B cell (primary cell): ENCODE measurements around the gene CHCHD6. TPM values are rescaled to one million over a fixed set of nuclear protein-coding genes. Genes with fewer than 3 reads are reported as not detected.

Experiments used
- ATAC-seq: fragments of 200-7000 bp; cut with Tn5 transposase; one replicate; pipeline ENCODE4 v1.10.0; 2021; ENCODE audit warnings: low read depth, mild to moderate bottlenecking, moderate number of reproducible peaks, moderate library complexity
- CTCF ChIA-PET: fragments of 350-600 bp; sonication (Branson Sonifier 250); formaldehyde crosslinking; loops from one replicate; lab custom pipeline; 2021; ENCODE audit warnings: antibody characterized with exemption, inconsistent platforms; lab: Charles Lee
- POLR2A ChIA-PET: fragments of 350-600 bp; sonication (Branson Sonifier 250); formaldehyde crosslinking; loops from one replicate; lab custom pipeline; 2021; ENCODE audit warnings: antibody characterized with exemption; lab: Charles Lee
- DNase-seq: peaks from one replicate; pipeline ENCODE4 v3.0.0; 2013
- H2AFZ ChIP-seq: 2 replicates; pipeline ENCODE4 v1.6.1; 2012; ENCODE audit warnings: mild to moderate bottlenecking, low read depth, low read length; ENCODE audit not compliant: insufficient read depth, poor library complexity, severe bottlenecking
- H3K27ac ChIP-seq, 2 donors: 1 replicate in 1 of 2; 2 replicates in 1 of 2; pipeline ENCODE4 v1.5.1; 2012 to 2013; ENCODE audit warnings: low read length in 2 of 2, mild to moderate bottlenecking in 2 of 2, moderate library complexity in 1 of 2
- H3K27me3 ChIP-seq, 4 experiments: fragments of 200-600 bp in 1 of 4; sonication (generic) in 1 of 4; replicated peaks in 1 of 4; 1 replicate in 2 of 4; 2 replicates in 2 of 4; pipeline versions ENCODE4 v1.6.1 to v1.7.0; 2013 to 2016; ENCODE audit warnings: low read length in 3 of 4, mild to moderate bottlenecking in 2 of 4, mixed read lengths in 1 of 4, moderate library complexity in 1 of 4; ENCODE audit not compliant: insufficient read depth in 4 of 4, control insufficient read depth in 3 of 4; ENCODE audit errors: control extremely low read depth in 1 of 4
- H3K36me3 ChIP-seq, 2 experiments: replicated peaks in 1 of 2; 1 replicate in 1 of 2; 2 replicates in 1 of 2; pipeline versions ENCODE4 v1.6.1 to v1.7.1; 2013; ENCODE audit warnings: low read length in 1 of 2; ENCODE audit not compliant: insufficient read depth in 2 of 2, control insufficient read depth in 1 of 2; ENCODE audit errors: control extremely low read depth in 1 of 2, extremely low read depth in 1 of 2
- H3K4me1 ChIP-seq, 2 donors: fragments of 200-600 bp in 1 of 2; sonication (generic) in 1 of 2; 1 replicate in 1 of 2; 2 replicates in 1 of 2; pipeline versions ENCODE4 v1.5.1 to v1.6.1; 2013 to 2017; ENCODE audit warnings: low read length in 2 of 2; ENCODE audit not compliant: control insufficient read depth in 2 of 2, insufficient read depth in 2 of 2
- H3K4me2 ChIP-seq: replicated peaks from 2 replicates; pipeline ENCODE3; 2012; ENCODE audit warnings: mild to moderate bottlenecking, low read depth, low read length; ENCODE audit not compliant: poor library complexity, severe bottlenecking
- H3K4me3 ChIP-seq, 5 experiments: fragments of 200-600 bp in 1 of 5; sonication (generic) in 1 of 5; 1 replicate in 3 of 5; 2 replicates in 2 of 5; pipeline versions ENCODE4 v1.5.1 to v1.7.0; 2011 to 2016; ENCODE audit warnings: low read length in 4 of 5, mild to moderate bottlenecking in 4 of 5, low read depth in 2 of 5, control low read depth in 1 of 5, moderate library complexity in 1 of 5; ENCODE audit not compliant: insufficient read depth in 1 of 5; ENCODE audit errors: control extremely low read depth in 1 of 5, extremely low read depth in 1 of 5
- H3K79me2 ChIP-seq: fragments of 200-600 bp; sonication (generic); one replicate; pipeline ENCODE4 v1.6.0; 2016; ENCODE audit warnings: low read length; ENCODE audit not compliant: control insufficient read depth, insufficient read depth
- H3K9ac ChIP-seq: fragments of 200-600 bp; sonication (generic); 2 replicates; pipeline ENCODE4 v1.6.1; 2017; ENCODE audit warnings: mild to moderate bottlenecking, low read length, moderate library complexity
- H3K9me3 ChIP-seq, 3 donors: one replicate each; pipeline versions ENCODE4 v1.6.1 to v1.7.1; 2013; ENCODE audit warnings: low read length in 2 of 3; ENCODE audit not compliant: control insufficient read depth in 2 of 3, insufficient read depth in 1 of 3; ENCODE audit errors: control extremely low read depth in 1 of 3
- H4K20me1 ChIP-seq: 2 replicates; pipeline ENCODE4 v1.6.0; 2012; ENCODE audit warnings: mild to moderate bottlenecking, low read length; ENCODE audit not compliant: insufficient read depth, control insufficient read depth, poor library complexity, severe bottlenecking
- H3K27ac Mint-ChIP-seq: one replicate; pipeline ENCODE4 v1.8.0; 2021; ENCODE audit warnings: mixed read lengths
- H3K27me3 Mint-ChIP-seq: one replicate; pipeline ENCODE4 v1.8.0; 2021; ENCODE audit warnings: mixed read lengths
- H3K4me1 Mint-ChIP-seq: one replicate; pipeline ENCODE4 v1.8.0; 2021; ENCODE audit warnings: mixed read lengths
- H3K4me3 Mint-ChIP-seq: one replicate; pipeline ENCODE4 v1.8.0; 2021; ENCODE audit warnings: mixed read lengths
- H3K9me3 Mint-ChIP-seq: one replicate; pipeline ENCODE4 v1.8.0; 2022; ENCODE audit warnings: mixed read lengths; ENCODE audit not compliant: insufficient read depth
- EZH2 ChIP-seq: IDR thresholded peaks from 2 replicates; pipeline ENCODE4 v1.6.1; 2012; ENCODE audit warnings: borderline replicate concordance, low read depth, mild to moderate bottlenecking, moderate library complexity, low read length; ENCODE audit not compliant: insufficient read depth, poor library complexity, severe bottlenecking
- WGBS: methylation state at CpG from one replicate; pipeline ENCODE4 v1.1.5; 2013; ENCODE audit warnings: missing lambda C conversion rate; ENCODE audit not compliant: insufficient coverage; 5-methylcytosine and 5-hydroxymethylcytosine counted together
- intact Hi-C: fragments of 100-400 bp; cut with micrococcal nuclease; formaldehyde crosslinking; loops from one replicate; pipeline ENCODE4 v1.10.0; 2022
- polyA plus RNA-seq: library from polyadenylated mRNA; depleted of rRNA; stranded (reverse); fragments of >200 nt; gene quantifications from 2 replicates; pipeline ENCODE4 v1.2.3, GENCODE V29; 2012
- total RNA-seq, 2 donors: library from RNA; stranded (reverse); fragments of 120-200 nt in 1 of 2; gene quantifications; 1 replicate in 1 of 2; 2 replicates in 1 of 2; pipeline versions ENCODE4 v1.2.3 to v1.2.4, GENCODE V29; 2013 to 2022
- TF ChIP-seq, protein P1 (sequence below): fragments of 200-600 bp; IDR thresholded peaks from one replicate; pipeline ENCODE4 v1.8.0; 2022; ENCODE audit warnings: antibody characterized with exemption, mild to moderate bottlenecking

CHCHD6 gene
- total and polyA plus RNA-seq, 2 donors (not counting 1 experiment from before 2014, with no cell fraction given): 8.0 to 13.5 TPM

DNA sequence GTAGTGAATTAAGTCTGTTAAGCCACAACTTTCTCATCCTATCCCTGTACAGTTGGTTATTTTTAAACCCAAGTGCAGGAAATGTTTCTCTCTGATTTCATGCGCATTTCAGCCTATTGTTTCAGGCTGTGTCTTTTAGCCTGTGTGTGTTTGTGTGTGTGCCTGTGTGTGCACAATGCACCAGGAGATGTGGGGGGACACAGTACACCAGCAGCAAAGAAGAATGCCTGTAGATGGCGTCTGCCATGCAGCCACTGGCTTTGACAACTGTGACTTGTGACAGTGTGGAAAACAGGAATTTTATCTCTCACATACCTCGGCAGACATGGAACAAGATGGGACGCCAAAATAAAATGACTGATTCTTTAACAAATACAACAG is 235.3 kb downstream of the CHCHD6 start:
- H3K9ac ChIP-seq: no peak overlapping the region
- H3K79me2 ChIP-seq: no peaks in the 10 kb centered on the region
- no peak overlapping the region for H3K27ac ChIP-seq
- no peak overlapping the region for H3K27ac Mint-ChIP-seq
- 71% methylated on average over 1 of the region's 4 CpGs for WGBS
- H3K4me3 Mint-ChIP-seq: no peak overlapping the region
- H3K4me2 ChIP-seq: no peak overlapping the region
- no peak overlapping the region for H2AFZ ChIP-seq
- H3K9me3 Mint-ChIP-seq: no peaks in the 10 kb centered on the region
- ChIA-PET POLR2A (no interaction called here), CTCF (interaction anchor here (0.9 kb wide), 1 partner anchor 42 kb away, joined by 5 read pairs; no protein-coding TSS in a partner anchor)
- DNase-seq (no peak), ATAC-seq (no peak)
- no peaks in the 10 kb centered on the region for H3K27me3 ChIP-seq
- H3K4me1 Mint-ChIP-seq: peaks cover 13% of the 10 kb centered on the region
- H3K36me3 ChIP-seq: no peaks in the 10 kb centered on the region
- H4K20me1 ChIP-seq: no peaks in the 10 kb centered on the region
- peaks cover 0 to 10% of the 10 kb centered on the region in 2 donors for H3K4me1 ChIP-seq
- no peaks in the 10 kb centered on the region for H3K9me3 ChIP-seq
- no peak for TF ChIP-seq EZH2
- TF ChIP-seq, protein P1, sequence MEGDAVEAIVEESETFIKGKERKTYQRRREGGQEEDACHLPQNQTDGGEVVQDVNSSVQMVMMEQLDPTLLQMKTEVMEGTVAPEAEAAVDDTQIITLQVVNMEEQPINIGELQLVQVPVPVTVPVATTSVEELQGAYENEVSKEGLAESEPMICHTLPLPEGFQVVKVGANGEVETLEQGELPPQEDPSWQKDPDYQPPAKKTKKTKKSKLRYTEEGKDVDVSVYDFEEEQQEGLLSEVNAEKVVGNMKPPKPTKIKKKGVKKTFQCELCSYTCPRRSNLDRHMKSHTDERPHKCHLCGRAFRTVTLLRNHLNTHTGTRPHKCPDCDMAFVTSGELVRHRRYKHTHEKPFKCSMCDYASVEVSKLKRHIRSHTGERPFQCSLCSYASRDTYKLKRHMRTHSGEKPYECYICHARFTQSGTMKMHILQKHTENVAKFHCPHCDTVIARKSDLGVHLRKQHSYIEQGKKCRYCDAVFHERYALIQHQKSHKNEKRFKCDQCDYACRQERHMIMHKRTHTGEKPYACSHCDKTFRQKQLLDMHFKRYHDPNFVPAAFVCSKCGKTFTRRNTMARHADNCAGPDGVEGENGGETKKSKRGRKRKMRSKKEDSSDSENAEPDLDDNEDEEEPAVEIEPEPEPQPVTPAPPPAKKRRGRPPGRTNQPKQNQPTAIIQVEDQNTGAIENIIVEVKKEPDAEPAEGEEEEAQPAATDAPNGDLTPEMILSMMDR: no peak
- intact Hi-C loops: no loop called here
- H3K27me3 Mint-ChIP-seq: peaks cover 5% of the 10 kb centered on the region
- no peak overlapping the region for H3K4me3 ChIP-seq

DNA sequence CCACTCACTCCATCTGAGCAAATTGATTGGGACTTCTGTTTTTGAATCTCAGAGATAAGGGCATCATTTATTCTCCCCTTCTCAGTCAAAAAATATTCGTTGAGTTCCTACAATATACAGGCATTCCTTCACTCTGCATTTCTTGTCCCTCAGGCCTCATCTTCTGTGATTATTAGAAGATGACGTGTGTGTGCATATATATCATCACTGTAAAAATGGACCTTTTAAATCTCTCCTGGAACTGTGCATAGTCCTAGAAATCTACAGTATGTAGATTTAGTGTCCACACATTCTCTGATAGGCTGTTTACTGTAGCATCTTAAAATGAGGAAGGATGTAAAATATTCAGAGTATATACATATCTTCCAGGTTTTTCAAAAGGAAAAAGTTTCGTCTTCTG is 235.7 kb downstream of the CHCHD6 start:
- intact Hi-C loops: no loop called here
- POLR2A ChIA-PET: no interaction called here

More for the DNA sequence above, 235.7 kb downstream of the CHCHD6 start:
- no peaks in the 10 kb centered on the region for H3K36me3 ChIP-seq
- H3K79me2 ChIP-seq: no peaks in the 10 kb centered on the region
- H4K20me1 ChIP-seq: no peaks in the 10 kb centered on the region
- H3K27me3 ChIP-seq: no peaks in the 10 kb centered on the region
- no peak overlapping the region for H3K9ac ChIP-seq
- no peak for ATAC-seq
- CTCF ChIA-PET: interaction anchor here (0.9 kb wide), 1 partner anchor 41 kb away, joined by 5 read pairs; no protein-coding TSS in a partner anchor
- no peak overlapping the region for H3K27ac Mint-ChIP-seq
- H3K9me3 Mint-ChIP-seq: no peaks in the 10 kb centered on the region
- peaks cover 0 to 12% of the 10 kb centered on the region in 2 donors for H3K4me1 ChIP-seq
- H3K4me1 Mint-ChIP-seq: peaks cover 17% of the 10 kb centered on the region
- no peak overlapping the region for H3K4me3 ChIP-seq
- no peak overlapping the region for H2AFZ ChIP-seq
- WGBS: no CpG with 5 or more reads among the region's 3 CpGs
- no peak overlapping the region for H3K27ac ChIP-seq
- H3K9me3 ChIP-seq: no peaks in the 10 kb centered on the region
- no peak overlapping the region for H3K4me3 Mint-ChIP-seq
- peaks cover 5% of the 10 kb centered on the region for H3K27me3 Mint-ChIP-seq
- no peak for DNase-seq
- no peak overlapping the region for H3K4me2 ChIP-seq
- no peak for TF ChIP-seq EZH2
- TF ChIP-seq, protein P1: no peak
